Glomerular visceral epithelial cell (primary cell): ENCODE results near the gene SAFB.
"Not testable (repeated sequence)": the region's sequence is repeated elsewhere in the genome, so short reads cannot be mapped to it uniquely, and the experiment has no call there.

Experiments
- DNase-seq: peaks from one replicate; pipeline ENCODE4 v3.0.0-alpha.2; 2016; ENCODE audit errors: extremely low spot score

The SAFB gene

DNA sequence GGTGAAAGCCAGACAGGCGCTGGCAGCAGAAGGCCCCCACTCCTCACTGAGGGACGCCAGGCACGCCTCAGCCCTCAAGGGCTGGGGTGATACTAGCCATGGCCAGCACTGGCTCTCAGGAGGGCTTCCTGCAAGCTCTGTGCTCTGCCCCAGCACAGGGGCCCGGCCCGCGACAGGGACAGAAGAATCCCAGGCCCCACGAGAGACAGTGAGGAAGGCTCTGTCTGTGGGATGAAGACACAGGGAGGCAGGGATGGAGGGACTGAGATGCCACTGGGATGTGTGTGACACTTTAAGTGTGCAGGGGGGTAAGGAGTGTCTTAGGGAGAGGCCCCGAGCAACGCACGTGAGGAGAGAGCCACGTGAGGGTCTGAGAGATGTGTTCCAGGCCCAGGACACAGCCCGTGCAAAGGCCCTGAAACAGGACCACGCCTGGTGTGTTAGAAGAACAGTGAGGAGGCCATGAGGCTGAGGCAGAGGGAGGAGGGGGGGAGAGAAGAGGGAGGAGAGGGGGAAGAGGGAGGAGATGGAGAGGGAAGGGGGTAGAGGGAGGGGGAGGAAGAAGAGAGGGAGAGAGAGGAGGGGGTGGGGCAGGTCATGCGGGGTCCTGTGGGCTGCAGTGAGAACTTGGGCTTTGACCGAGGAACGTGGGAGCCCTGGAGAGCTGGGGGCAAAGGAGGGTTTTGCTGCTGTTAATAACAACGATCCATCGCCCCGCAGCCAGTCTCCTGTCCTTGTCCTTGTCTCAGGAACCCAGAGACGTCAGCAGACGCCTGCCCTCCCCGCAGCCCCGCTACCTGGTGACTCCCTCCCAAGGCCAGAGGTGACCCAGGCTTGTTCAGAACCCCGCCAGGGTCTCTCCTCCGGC, 74.4 kb downstream of the SAFB start:
- DNase-seq = no peak

DNA sequence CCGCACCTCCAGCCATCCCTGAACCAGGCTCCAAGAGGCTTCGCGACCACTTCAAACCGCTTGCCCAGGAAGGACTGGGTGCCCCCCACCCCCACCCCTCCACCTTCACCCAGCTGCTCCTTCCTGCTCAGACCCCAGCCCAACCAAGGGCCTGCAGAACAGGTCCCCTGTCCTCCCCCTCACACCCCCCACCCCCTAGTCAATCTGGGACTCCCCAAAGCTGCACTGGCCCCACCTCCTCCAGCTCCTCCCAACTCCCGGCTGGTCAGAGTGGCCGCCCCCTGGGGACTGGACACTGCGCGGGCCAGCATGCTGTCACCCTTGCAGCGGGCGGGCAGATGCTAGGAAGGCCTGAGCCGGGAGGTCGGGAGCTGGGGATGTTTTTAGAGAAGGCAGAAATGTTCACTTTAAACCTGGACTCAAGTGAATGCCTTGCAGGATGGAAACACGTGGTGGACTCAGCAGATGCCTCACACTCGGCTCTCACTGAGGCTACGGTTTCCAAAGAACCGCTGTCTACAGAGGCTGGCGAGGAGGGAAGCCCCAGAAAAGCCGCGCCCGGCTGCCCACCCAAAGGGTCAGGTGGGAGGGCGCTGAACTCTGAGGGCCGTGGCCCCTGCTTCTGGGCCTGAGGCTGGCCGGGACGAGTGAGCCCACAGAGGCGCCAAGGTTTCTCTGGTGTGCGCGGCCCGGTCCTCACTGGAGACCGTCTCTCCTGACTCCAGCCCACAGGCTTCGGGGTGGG, 75.2 kb downstream of the SAFB start:
- no peak for DNase-seq

DNA sequence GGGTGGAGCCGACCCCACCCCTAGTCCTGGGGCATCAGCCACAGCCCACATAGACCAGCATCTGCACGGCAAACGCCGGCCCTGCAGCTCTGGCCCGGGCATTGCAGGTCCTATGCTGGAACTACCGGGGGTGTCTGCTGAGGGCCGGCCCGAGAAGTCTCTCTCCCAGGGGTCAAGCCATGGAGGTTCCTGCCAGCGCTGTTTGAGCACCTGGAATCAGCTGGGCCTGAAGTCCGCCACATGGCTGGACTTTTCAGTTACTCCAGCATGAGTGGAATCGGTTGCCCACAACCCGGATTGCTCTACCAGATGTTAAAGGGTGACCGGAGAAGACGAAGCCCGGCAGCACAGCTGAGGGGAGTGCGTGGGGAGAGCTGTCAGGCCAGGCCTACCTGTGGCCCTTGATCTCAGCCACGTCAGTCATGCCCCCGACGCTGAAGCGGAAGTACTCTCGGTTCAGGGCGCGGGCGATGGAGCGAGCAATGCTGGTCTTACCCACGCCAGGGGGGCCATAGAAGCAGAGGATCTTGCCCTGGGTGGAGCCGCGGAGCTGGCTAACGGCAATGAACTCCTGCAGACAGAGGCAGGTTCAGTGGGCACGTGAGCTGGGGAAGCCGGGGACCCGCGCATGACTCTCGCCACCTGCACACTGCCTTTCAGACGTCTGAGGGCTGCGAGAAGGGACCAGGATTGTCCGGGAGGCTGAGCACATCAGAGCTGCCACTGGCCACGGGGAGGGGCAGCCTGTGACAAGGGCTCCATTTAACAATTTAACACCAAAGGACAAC, 75.9 kb downstream of the SAFB start:
- no peak for DNase-seq

DNA sequence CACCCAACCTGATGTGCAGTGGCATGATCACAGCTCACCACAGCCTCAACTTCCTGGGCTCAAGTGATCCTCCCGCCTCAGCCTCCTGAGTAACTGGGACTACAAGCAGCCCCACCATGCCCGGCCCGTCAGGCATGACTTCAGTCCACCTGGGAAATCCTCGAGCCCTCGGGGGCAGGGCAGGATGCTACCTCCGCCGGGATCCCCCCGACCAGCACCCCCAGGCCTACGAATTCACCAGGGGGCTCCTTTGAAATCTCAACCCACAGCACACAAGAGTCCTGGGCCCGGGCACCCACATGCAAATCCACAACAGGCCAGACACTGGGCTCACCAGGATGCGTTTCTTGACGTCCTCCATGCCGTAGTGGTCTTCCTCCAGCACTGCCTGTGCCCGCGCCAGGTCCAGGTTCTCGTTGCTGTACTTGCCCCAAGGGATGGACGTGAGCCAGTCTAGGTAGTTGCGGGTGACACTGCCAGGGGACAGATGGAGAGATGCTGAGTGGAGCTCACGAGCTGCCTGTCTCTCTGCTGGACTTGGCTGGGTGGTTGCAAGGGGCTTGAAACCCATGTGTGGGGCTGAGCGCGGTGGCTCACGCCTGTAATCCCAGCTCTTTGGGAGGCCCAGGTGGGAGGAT, 77.7 kb downstream of the SAFB start:
- DNase-seq = no peak

DNA sequence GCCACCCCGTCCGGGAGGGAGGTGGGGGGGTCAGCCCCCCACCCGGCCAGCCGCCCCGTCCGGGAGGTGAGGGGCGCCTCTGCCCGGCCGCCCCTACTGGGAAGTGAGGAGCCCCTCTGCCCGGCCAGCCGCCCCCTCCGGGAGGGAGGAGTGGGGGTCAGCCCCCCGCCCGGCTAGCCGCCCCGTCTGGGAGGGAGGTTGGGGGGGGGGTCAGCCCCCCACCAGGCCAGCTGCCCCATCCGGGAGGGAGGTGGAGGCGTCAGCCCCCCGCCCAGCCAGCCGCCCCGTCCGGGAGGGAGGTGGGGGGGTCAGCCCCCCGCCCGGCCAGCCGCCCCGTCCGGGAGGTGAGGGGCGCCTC, 79.1 kb downstream of the SAFB start:
- DNase-seq = not testable (repeated sequence)

DNA sequence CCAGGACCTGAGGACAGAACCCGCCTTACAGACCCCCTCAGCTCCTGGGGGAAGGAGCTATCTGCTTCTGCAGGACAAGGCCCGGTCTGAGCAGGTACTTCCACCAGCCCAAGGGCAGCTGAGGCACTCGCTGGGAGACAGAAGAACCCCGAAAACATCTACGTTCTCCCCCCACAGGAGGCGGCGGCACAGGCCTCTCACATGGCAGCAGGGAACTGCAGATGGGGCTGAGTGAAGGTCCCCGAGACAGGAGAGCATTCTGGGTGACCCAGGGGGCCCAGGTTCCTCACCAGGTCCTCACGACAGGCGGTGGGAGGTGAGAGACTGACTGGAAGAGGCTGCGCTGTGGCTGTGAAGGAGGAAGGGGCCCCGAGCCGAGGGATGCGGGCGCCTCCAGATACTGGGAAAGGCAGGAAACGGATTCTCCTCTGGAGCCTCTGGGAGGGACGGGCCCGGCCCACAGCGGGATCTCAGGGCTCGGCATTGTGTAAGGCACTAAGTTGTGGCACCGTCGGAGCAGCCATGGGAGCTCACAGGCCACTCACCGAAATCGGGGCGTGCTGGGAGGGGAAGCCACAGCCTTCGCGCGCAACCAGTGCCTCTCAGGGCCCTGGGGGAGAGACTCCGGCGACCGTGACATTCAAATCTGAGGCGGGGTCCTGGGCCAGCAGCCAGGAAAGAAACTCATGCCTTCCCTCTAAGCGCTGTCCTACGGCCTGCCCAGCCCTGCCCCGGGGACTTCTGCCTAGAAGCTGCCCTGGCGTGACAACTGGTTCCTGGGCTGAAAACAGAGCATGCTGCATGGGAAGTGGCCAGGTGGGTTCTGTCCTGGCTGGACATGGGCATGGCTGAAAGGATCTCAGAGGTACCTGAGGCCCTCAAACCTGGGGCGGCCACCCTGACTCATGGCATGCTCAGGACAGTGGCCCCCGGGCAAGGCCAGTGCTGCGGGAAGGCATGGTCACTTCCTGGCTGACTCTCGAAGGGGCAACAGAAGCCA, 81.2 kb downstream of the SAFB start:
- DNase-seq = no peak

DNA sequence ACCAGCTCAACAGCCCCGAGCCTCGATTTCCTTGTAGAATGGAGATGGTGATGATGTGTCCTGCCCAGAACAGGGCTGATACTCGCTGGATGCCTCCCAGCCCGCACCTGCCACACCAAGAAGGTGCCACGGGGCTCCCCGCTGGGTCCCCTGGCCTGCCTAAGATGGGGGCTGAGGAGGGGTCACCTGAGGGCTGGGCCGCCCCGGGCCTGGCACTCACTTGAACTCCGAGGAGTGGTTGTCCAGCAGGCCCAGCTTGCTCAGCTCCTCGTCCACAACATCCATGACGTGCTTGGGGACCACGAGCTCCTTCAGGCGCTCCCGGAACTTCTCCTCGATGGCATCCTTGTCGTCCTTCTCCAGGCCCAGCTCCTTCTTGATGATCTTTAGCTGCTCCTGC, 82.7 kb downstream of the SAFB start:
- no peak for DNase-seq

DNA sequence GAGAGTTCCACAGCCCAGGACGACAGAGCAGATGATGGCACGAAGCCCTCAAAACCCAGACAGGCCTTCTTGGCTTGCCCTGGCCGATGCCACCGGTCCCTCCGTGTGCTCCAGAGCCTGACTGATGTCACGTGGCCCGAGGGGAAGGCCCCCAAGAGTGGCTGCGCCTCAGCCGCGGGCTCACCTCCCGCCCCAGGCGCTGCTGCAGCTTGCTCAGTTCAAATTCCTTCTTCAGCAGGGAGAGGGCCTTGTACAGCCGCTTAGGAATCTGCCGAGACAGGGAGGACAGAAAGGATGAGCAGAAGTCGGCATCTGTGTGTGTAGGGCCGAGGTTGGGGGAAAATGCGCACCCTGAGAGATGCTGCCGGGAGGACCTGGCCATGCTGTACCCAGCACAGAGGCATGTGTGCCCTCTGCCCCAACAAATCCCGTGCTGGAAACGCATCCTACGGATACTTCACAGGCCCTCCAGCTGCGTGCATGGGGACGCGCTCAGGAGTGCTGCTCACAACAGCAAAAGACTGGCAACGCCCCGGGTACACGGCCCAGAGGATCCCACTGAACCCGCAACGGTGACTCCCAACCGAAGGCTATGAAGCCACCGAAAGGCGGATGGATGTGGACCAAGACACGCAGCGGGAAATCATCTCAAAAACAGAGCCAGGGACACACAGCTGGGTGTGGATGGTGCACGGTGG, 84.1 kb downstream of the SAFB start:
- DNase-seq = no peak

DNA sequence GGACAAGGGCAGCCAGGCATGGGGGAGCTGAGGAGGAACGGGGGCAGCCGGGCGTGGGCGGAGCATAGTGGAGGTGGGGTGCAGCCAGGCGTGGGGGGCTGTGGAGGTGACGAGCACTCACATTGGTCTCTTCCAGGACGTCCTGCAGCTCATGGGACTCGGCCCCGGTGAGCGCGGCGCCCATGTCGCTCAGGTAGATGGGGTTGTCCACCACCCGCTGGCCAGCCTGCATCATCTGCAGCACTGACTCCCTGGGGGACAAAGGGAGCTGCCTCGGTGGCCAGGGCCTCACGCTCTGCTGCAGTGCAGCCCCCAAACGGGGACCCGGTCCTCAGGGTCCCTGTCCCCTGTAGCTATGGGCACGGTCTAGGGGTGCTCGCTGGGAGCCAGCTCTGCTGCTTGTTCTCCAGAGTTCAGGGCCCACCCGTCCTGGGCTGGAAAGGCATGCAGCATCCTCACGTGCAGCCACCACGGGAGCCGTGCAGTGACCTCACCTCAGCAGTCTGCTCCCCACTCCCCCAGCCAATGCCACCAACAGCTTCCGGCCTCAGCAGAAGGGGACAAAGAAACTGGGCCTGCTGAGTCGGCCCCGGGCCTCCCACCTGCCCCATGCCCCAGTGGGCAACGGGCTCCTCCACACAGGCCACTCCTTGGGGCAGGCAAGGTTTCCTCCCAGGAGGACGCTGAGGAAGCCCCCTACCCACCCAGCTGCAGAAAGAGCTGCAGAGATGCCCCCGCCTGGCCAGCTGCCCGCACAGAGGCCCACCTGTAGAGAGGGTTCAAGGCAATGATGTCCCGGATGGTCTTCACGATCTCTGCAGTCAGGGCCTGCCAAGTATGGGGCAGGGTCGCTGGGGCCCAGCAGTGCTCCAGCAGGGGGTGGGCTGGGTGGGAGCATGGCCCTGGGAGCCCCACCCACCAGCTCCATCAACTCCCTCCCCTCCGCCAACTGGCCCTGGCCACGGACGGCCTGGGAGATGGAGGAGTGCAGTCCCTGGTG, 85.0 kb downstream of the SAFB start:
- DNase-seq = no peak

DNA sequence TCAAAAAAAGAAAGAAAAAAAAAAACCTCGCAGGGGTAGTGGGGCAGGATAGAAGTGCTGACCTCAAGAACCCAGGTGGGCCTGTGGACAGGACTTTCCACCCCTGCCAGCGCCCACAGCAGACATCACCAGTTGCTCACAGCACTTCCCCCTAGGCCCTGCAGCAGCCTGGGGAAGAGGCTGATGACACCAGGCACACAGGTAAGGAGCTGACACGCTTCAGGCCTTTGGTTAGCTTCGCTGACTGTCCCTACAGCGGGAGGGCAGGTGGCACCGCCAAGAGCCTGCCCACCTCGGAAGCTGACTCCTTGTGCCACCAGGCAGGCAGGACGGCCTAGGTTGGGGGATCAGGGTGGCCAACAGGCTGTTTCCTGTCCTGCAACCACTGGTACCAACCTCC, 88.1 kb downstream of the SAFB start:
- DNase-seq = no peak

DNA sequence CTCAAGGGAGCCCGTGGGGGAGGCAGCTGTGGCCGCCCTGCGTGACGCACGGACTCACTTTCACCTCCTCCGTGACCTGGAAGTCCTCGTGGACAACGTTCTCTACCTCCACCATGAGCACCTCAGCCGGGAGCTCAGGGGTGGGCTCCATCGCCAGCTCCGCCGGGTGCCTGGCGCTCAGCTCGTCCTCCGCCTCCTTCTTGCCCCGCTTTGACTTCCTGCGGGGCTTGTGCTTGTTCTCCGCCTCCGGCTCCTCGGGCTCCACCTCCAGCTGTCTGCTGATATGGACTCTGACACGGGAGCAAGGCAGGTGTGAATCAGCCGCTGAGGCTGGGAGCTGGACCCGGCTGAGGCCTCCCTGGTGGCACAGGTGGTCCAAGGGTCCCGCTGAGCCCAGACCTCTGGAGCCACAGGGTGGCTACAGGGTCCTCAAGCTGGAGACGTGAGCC, 88.9 kb downstream of the SAFB start:
- DNase-seq = no peak

DNA sequence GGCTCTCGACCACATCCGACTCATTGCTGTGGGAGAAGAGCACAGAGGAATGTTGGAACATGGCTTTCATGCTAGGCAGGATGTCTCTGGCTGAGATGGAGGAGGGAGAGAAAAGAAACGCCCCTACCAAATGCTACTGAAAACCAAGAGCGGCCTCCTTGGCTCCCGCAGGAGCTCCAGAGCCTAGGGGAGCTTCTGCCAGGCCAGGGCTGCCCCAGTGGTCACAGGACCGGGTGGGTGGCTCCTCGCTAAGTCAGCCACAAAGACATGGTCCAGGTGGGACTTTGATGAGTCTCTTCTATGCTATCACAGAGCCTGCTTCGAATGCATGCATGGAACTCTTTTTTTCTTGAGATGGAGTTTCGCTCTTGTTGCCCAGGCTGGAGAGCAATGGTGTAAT, 90.3 kb downstream of the SAFB start:
- no peak for DNase-seq

DNA sequence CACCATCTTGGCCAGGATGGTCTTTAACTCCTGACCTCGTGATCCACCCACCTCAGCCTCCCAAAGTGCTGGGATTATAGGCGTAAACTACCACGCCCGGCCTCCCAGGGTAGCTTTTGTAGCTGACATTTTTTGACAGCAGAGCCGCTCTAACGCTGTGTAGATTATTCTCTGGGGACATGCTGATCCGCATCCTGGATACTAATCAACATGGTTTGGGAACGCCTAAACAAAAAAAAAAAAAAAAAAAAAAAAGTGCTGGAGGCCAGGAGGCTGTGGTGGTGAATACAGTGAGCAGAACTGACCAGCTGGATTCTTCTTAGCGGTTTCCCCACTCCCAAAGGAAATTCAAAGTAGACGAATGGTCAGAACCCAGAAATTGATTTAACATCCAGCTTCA, 91.9 kb downstream of the SAFB start:
- DNase-seq = no peak

DNA sequence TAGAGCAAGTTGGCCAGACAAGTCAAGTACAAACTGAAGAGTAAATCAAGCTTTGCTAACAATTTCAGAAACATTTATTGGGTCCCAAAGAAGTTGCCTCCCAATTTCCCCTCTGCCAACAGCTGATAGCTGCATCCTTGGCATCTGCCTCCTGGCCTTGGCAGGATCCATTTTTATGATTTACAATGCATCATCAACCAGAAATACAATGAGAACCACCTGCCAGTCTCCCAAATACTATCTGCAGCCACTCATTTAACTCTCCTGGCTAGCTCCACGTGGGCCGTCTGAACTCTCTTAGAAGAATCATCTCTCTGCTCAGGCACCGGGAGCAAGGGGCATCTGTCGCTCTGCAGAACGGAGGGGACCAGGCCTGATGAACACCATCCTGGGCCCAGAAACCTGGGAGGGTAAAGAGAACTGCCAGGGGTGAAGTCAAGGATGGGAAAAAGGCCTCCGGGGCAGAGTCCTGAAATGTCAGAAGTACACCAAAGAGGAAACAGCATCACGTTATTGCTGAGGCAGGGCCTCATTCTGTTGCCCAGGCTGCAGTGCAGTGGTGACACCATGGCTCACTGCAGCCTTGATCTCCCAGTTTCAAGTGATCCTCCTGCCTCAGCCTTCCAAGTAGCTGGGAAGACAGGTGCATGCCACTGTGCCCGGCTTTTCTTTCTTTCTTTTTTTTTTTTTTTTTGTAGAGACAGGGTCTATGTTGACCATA, 94.5 kb downstream of the SAFB start:
- DNase-seq = no peak
